Neural progenitor cell (in vitro differentiated cells): ENCODE results near the gene CHI3L1. TPM values are rescaled to one million over a fixed set of nuclear protein-coding genes. Genes with fewer than 3 reads are reported as not detected.

Experiments
- DNase-seq: peaks from one replicate; pipeline ENCODE4 v3.0.0-alpha.2; 2016; ENCODE audit warnings: low spot score
- H2AFZ ChIP-seq: fragments of 200-600 bp; sonication (generic); replicated peaks from 2 replicates; pipeline ENCODE4 v1.6.1; 2016; ENCODE audit warnings: antibody characterized with exemption
- H3F3A ChIP-seq: fragments of 200-600 bp; sonication (generic); 2 replicates; pipeline ENCODE4 v1.6.1; 2016; ENCODE audit warnings: antibody characterized with exemption, low read depth
- H3K27ac ChIP-seq: fragments of 200-600 bp; sonication (generic); 2 replicates; pipeline ENCODE4 v1.5.1; 2016; ENCODE audit warnings: mild to moderate bottlenecking
- H3K27me3 ChIP-seq: fragments of 200-600 bp; sonication (generic); 2 replicates; pipeline ENCODE4 v1.6.1; 2016; ENCODE audit warnings: mild to moderate bottlenecking, moderate library complexity
- H3K36me3 ChIP-seq: fragments of 200-600 bp; sonication (generic); 2 replicates; pipeline ENCODE4 v1.5.1; 2016
- H3K4me1 ChIP-seq: fragments of 200-600 bp; sonication (generic); 2 replicates; pipeline ENCODE4 v1.6.1; 2016; ENCODE audit warnings: mixed run types
- H3K4me2 ChIP-seq: fragments of 200-600 bp; sonication (generic); 2 replicates; pipeline ENCODE4 v1.6.1; 2016
- H3K4me3 ChIP-seq: fragments of 200-600 bp; sonication (generic); 2 replicates; pipeline ENCODE4 v1.5.1; 2016
- H3K79me2 ChIP-seq: fragments of 200-600 bp; sonication (generic); 2 replicates; pipeline ENCODE4 v1.6.1; 2016; ENCODE audit warnings: low read depth
- H3K9ac ChIP-seq: fragments of 200-600 bp; sonication (generic); 2 replicates; pipeline ENCODE4 v1.6.1; 2016
- H3K9me3 ChIP-seq: fragments of 200-600 bp; sonication (generic); 2 replicates; pipeline ENCODE4 v1.5.1; 2016; ENCODE audit warnings: low read depth
- H4K20me1 ChIP-seq: fragments of 200-600 bp; sonication (generic); 2 replicates; pipeline ENCODE4 v1.6.1; 2016; ENCODE audit warnings: low read depth
- H3K27ac Mint-ChIP-seq: 3 replicates; pipeline ENCODE4 v1.8.0; 2021; ENCODE audit warnings: mixed read lengths
- H3K27me3 Mint-ChIP-seq: 2 replicates; pipeline ENCODE4 v1.8.0; 2022; ENCODE audit warnings: low read depth, mild to moderate bottlenecking, inconsistent platforms, moderate library complexity, mixed read lengths; ENCODE audit not compliant: insufficient read depth
- H3K36me3 Mint-ChIP-seq: 3 replicates; pipeline ENCODE4 v1.8.0; 2021; ENCODE audit warnings: mixed read lengths
- H3K4me1 Mint-ChIP-seq: 3 replicates; pipeline ENCODE4 v1.8.0; 2021; ENCODE audit warnings: mixed read lengths
- H3K4me3 Mint-ChIP-seq: 3 replicates; pipeline ENCODE4 v1.8.0; 2021; ENCODE audit warnings: mild to moderate bottlenecking, moderate library complexity, mixed read lengths
- H3K9me3 Mint-ChIP-seq: 3 replicates; pipeline ENCODE4 v1.8.0; 2020; ENCODE audit warnings: mixed read lengths
- CTCF ChIP-seq: fragments of 200-600 bp; sonication (generic); IDR thresholded peaks from 2 replicates; pipeline ENCODE4 v1.5.1; 2017; ENCODE audit warnings: antibody characterized with exemption, mild to moderate bottlenecking
- EZH2 ChIP-seq: fragments of 200-600 bp; sonication (generic); IDR thresholded peaks from 2 replicates; pipeline ENCODE4 v1.6.1; 2017; ENCODE audit warnings: antibody characterized with exemption, mild to moderate bottlenecking, moderate library complexity
- EZH2phosphoT487 ChIP-seq: fragments of 200-600 bp; sonication (generic); IDR thresholded peaks from 2 replicates; pipeline ENCODE4 v1.6.1; 2017; ENCODE audit warnings: antibody characterized with exemption
- total RNA-seq: library from RNA; depleted of rRNA; stranded (reverse); fragments of >200 nt; gene quantifications from 2 replicates; pipeline ENCODE4 v1.2.3, GENCODE V29; 2015; ENCODE audit warnings: low replicate concordance

The CHI3L1 gene
- total RNA-seq, 1 donor from 2014 or later = 0.95 TPM

DNA sequence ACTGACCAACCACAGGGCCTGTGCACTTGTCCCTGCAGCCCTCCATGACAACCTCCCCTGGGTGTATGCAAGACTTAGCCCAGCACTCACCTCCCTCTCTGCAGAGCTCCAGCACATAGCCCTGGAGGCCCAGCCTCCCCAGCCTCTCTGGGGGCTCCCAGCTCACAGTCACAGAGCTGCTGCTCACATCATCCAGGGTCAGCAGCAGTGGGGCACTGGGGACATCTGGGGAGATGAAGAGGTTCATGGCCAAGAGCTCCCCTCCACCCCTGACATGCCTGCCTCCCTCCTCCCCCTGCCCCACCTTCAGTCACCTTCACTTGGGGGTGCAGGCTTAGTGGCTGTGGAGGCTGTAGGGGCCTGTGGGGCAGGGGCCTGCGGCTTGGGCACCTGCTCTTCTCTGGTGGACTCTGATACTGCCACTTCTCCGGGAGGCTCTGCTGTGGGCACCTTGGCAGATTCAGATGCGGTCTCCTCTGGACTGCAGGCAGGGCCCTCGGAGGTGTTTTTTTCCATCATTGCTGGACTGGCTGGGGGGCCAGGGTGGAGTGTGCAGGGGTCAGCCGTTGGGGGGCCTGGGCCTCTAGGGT is 11.2 kb downstream of the CHI3L1 start, which contains the start of gene MYBPH:
TSS of gene MYBPH (minus strand) at position 590 of the 590 bp plus-strand sequence. CDS start at position 519, 71 bp downstream.
- peaks cover 20% of the 10 kb centered on the region for H3F3A ChIP-seq
- no peaks in the 10 kb centered on the region for H4K20me1 ChIP-seq
- no peak for DNase-seq
- H3K4me3 ChIP-seq = no peak within 1 kb of the TSS
- no peaks in the 10 kb centered on the region for H3K36me3 ChIP-seq
- TF ChIP-seq EZH2 = no peak
- TF ChIP-seq EZH2phosphoT487 = no peak
- TF ChIP-seq CTCF = no peak
- H3K27ac Mint-ChIP-seq = peak within 1 kb of the TSS; percentile 95
- H3K4me1 Mint-ChIP-seq = peaks cover 47% of the 10 kb centered on the region
- H2AFZ ChIP-seq = no peak within 1 kb of the TSS
- H3K9me3 ChIP-seq = no peaks in the 10 kb centered on the region
- H3K79me2 ChIP-seq = no peaks in the 10 kb centered on the region
- no peaks in the 10 kb centered on the region for H3K27me3 ChIP-seq
- no peak within 1 kb of the TSS for H3K9ac ChIP-seq
- H3K36me3 Mint-ChIP-seq = no peaks in the 10 kb centered on the region
- H3K27ac ChIP-seq = no peak within 1 kb of the TSS
- H3K27me3 Mint-ChIP-seq = peaks cover 13% of the 10 kb centered on the region
- H3K4me1 ChIP-seq = peaks cover 40% of the 10 kb centered on the region
- H3K9me3 Mint-ChIP-seq = no peaks in the 10 kb centered on the region
- no peak within 1 kb of the TSS for H3K4me2 ChIP-seq
- H3K4me3 Mint-ChIP-seq = no peak within 1 kb of the TSS

DNA sequence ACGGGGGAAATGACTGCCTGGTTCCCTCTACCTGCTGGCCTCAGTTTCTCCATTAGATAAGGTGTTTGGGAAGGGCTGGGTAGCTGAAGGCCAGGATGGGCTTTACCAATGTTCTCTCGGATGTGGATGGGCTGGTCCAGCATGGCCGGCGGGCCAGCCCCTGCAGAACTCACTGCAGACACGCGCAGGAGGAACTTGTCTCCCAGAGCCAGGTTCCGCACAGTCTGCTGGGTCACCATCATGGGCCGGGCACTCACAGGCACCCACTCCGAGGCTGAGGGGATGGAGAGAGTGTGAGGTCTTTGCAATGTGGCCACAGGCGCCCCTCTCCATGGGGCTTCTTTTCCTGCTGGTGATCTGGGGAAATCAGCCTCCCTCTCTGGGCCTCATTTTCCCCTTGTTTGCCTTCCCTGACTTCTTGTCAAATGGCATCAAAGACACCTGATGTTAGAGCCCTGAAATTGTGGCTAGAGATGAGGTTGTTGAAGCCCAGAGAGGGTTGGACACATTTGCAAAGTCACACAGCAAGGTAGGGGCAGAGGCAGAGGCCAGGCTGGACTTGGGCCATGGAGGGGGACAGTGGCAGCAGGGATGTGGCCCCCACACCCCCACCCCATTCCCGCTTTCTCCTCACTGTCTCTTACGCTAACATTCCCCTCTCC is 12.0 kb downstream of the CHI3L1 start:
- Mint-ChIP-seq H3K27me3 (peaks cover 13% of the 10 kb centered on the region), H3K27ac (peak overlapping the region; percentile 74), H3K9me3 (no peaks in the 10 kb centered on the region), H3K4me1 (peaks cover 49% of the 10 kb centered on the region), H3K4me3 (no peak overlapping the region), H3K36me3 (no peaks in the 10 kb centered on the region)
- H3K27me3 ChIP-seq = no peaks in the 10 kb centered on the region
- no peak overlapping the region for H3K4me2 ChIP-seq
- no peak overlapping the region for H3K27ac ChIP-seq
- peaks cover 31% of the 10 kb centered on the region for H3K4me1 ChIP-seq
- no peak overlapping the region for H3K9ac ChIP-seq
- H3K9me3 ChIP-seq = no peaks in the 10 kb centered on the region
- H2AFZ ChIP-seq = no peak overlapping the region
- no peak for DNase-seq
- H4K20me1 ChIP-seq = no peaks in the 10 kb centered on the region
- no peak overlapping the region for H3K4me3 ChIP-seq
- H3K79me2 ChIP-seq = no peaks in the 10 kb centered on the region
- H3K36me3 ChIP-seq = no peaks in the 10 kb centered on the region
- H3F3A ChIP-seq = peaks cover 20% of the 10 kb centered on the region
- TF ChIP-seq EZH2phosphoT487 = no peak
- TF ChIP-seq EZH2 = no peak
- TF ChIP-seq CTCF = no peak

DNA sequence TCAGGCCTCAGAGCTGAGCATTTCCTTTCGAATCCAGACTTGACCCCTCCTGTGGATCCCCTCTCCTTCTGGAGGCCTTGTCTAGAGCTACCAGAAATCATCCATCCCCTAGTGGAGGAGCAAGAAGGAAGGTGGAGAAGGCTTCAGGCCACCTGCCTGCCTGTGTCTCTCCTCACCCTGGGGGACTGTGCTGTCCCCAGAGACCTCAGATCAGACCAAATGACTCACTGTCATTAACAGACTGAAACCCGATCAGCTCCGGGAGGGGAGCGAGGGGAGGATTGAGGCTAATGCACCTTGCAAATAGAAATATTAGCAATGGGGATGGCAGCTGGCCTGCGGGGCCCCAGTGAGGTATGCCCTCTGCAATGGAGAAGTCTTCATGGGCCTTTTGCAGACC is 12.9 kb downstream of the CHI3L1 start:
- Mint-ChIP-seq H3K36me3 (peaks cover 2% of the 10 kb centered on the region), H3K27me3 (peaks cover 8% of the 10 kb centered on the region), H3K4me3 (no peak overlapping the region), H3K27ac (peak overlapping the region; percentile 74), H3K4me1 (peaks cover 43% of the 10 kb centered on the region), H3K9me3 (no peaks in the 10 kb centered on the region)
- Histone ChIP-seq H3F3A (peaks cover 17% of the 10 kb centered on the region), H3K79me2 (no peaks in the 10 kb centered on the region), H3K36me3 (no peaks in the 10 kb centered on the region), H3K4me3 (no peak overlapping the region), H3K9ac (no peak overlapping the region), H3K4me2 (no peak overlapping the region), H4K20me1 (no peaks in the 10 kb centered on the region), H3K27ac (no peak overlapping the region), H2AFZ (no peak overlapping the region), H3K4me1 (peaks cover 22% of the 10 kb centered on the region), H3K9me3 (no peaks in the 10 kb centered on the region), H3K27me3 (no peaks in the 10 kb centered on the region)
- TF ChIP-seq CTCF (no peak), EZH2phosphoT487 (no peak), EZH2 (no peak)
- no peak for DNase-seq
